ENCODE measurements around the gene IL22RA1.

The IL22RA1 gene

DNA sequence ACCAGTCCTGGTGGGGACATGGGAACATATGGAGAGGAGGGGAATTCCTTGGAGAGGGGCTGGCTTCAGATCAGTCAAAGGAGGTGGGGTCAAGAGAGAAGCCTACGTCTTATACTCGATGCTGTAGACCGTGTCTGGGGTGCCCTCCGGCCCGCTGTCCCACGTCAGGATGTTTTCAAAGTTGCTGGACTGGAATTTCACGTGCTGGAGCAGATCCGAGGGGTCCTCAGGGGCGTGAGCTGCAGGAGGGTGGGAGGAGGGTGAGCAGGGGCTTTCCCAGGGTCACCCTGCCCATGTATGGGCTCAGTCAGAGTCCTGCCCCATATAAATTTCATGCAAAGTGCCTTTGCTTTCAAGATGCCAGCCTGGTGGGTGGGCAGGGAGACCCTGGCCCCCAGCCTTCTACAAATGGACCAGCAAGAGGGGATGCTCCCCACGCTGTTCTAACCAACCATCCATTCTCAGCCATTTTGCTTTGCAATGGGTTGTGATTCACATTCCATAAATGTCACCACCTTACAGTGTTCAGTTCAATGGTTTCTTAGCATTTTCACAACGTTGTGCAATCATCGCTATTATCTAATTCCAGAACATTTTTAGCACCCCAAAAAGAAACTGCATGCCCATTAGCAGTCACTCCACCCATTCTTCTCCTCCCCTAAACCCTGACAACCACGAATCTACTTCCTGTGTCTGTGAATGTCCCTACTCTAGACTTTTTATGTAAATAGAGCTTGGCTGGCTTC is 4.3 kb downstream of the IL22RA1 start:
- TF ChIP-seq CEBPB (IDR thresholded peaks at IDR 0.05) = no peak
- TF ChIP-seq, protein P1, sequence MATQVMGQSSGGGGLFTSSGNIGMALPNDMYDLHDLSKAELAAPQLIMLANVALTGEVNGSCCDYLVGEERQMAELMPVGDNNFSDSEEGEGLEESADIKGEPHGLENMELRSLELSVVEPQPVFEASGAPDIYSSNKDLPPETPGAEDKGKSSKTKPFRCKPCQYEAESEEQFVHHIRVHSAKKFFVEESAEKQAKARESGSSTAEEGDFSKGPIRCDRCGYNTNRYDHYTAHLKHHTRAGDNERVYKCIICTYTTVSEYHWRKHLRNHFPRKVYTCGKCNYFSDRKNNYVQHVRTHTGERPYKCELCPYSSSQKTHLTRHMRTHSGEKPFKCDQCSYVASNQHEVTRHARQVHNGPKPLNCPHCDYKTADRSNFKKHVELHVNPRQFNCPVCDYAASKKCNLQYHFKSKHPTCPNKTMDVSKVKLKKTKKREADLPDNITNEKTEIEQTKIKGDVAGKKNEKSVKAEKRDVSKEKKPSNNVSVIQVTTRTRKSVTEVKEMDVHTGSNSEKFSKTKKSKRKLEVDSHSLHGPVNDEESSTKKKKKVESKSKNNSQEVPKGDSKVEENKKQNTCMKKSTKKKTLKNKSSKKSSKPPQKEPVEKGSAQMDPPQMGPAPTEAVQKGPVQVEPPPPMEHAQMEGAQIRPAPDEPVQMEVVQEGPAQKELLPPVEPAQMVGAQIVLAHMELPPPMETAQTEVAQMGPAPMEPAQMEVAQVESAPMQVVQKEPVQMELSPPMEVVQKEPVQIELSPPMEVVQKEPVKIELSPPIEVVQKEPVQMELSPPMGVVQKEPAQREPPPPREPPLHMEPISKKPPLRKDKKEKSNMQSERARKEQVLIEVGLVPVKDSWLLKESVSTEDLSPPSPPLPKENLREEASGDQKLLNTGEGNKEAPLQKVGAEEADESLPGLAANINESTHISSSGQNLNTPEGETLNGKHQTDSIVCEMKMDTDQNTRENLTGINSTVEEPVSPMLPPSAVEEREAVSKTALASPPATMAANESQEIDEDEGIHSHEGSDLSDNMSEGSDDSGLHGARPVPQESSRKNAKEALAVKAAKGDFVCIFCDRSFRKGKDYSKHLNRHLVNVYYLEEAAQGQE (IDR thresholded peaks at IDR 0.05; ENCODE audit: low read depth) = no peak
- TF ChIP-seq, protein P2, sequence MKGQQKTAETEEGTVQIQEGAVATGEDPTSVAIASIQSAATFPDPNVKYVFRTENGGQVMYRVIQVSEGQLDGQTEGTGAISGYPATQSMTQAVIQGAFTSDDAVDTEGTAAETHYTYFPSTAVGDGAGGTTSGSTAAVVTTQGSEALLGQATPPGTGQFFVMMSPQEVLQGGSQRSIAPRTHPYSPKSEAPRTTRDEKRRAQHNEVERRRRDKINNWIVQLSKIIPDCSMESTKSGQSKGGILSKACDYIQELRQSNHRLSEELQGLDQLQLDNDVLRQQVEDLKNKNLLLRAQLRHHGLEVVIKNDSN (IDR thresholded peaks at IDR 0.05) = no peak
- no peak for TF ChIP-seq YY1 (IDR thresholded peaks at IDR 0.05; ENCODE audit: low read depth)
- TF ChIP-seq FOXM1 (IDR thresholded peaks at IDR 0.05; ENCODE audit: borderline replicate concordance, low read depth) = no peak
- no peak for TF ChIP-seq TCF12 (IDR thresholded peaks at IDR 0.05; ENCODE audit: low read depth)
- TF ChIP-seq NFIC (IDR thresholded peaks at IDR 0.05) = no peak
- TF ChIP-seq CREB1 (IDR thresholded peaks at IDR 0.05; ENCODE audit: low read depth) = no peak
- no peak for TF ChIP-seq ZBTB7A (IDR thresholded peaks at IDR 0.05; ENCODE audit: low read depth)

DNA sequence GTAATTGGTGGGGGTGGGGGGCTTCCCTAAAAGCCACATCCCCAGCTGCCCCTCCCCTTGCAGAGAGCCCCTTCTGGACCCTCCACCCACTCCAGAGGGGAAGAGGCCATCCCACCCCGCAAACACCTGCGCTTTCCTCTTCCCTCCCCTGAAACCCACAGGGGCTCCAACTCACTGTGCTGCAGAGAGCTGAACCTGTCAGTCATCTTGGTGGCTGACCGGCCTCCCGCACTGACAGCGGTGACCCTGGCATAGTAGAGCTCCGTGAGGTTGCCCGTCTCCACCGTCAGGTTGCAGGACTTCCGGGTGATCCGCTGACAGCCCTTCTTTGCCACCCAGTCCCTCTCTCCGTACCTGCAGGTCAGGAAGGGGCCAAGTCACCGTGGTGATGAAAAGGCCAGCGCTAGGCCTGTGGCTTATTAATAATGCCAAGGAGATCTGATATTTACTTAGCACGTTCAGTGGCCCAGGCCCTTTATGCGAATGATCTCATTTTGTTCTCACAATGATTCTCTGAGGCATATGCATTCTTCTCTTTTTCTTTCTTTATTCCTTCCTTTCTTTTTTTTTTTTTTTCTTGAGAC is 5.9 kb downstream of the IL22RA1 start:
- TF ChIP-seq RAD21 (IDR thresholded peaks at IDR 0.05; ENCODE audit: low read depth) = no peak

DNA sequence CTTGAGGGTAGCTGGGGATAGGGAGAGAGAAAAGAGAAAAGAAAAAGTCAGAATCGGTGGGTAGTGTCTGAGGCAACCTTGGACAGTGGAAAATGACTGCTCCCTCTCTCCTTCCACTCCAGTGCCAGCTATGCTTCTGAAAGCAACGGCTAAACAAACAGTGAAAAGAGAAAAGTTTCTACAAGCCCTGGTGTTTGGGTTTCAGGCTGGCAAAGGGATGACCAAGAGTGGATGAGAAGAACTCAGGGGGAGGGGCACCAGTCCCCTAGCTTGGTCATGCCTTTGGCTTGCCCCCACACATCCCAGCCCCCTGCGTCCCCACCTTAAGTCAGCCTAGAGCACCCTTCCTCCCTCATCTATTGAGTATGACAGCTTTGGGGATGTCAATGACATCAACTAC is 8.6 kb downstream of the IL22RA1 start:
- TF ChIP-seq CEBPB (IDR thresholded peaks at IDR 0.05) = no peak
- TF ChIP-seq, protein P2 (IDR thresholded peaks at IDR 0.05) = no peak
- no peak for TF ChIP-seq YY1 (IDR thresholded peaks at IDR 0.05; ENCODE audit: low read depth)
- TF ChIP-seq CREB1 (IDR thresholded peaks at IDR 0.05; ENCODE audit: low read depth) = no peak
- TF ChIP-seq EGR1 (IDR thresholded peaks at IDR 0.05) = no peak
- no peak for TF ChIP-seq TEAD4 (IDR thresholded peaks at IDR 0.05)
- no peak for TF ChIP-seq TAF1 (IDR thresholded peaks at IDR 0.05; ENCODE audit: low read depth)
- no peak for TF ChIP-seq TCF12 (IDR thresholded peaks at IDR 0.05; ENCODE audit: low read depth)
- no peak for TF ChIP-seq NFIC (IDR thresholded peaks at IDR 0.05)
- TF ChIP-seq EP300 (IDR thresholded peaks at IDR 0.05; ENCODE audit: borderline replicate concordance) = no peak
- TF ChIP-seq ZBTB7A (IDR thresholded peaks at IDR 0.05; ENCODE audit: low read depth) = no peak
- TF ChIP-seq RAD21 (IDR thresholded peaks at IDR 0.05; ENCODE audit: low read depth) = no peak
- TF ChIP-seq, protein P3, sequence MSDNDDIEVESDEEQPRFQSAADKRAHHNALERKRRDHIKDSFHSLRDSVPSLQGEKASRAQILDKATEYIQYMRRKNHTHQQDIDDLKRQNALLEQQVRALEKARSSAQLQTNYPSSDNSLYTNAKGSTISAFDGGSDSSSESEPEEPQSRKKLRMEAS (IDR thresholded peaks at IDR 0.05) = no peak
- TF ChIP-seq, protein P1 (IDR thresholded peaks at IDR 0.05; ENCODE audit: low read depth) = no peak
- TF ChIP-seq FOXM1 (IDR thresholded peaks at IDR 0.05; ENCODE audit: borderline replicate concordance, low read depth) = no peak

DNA sequence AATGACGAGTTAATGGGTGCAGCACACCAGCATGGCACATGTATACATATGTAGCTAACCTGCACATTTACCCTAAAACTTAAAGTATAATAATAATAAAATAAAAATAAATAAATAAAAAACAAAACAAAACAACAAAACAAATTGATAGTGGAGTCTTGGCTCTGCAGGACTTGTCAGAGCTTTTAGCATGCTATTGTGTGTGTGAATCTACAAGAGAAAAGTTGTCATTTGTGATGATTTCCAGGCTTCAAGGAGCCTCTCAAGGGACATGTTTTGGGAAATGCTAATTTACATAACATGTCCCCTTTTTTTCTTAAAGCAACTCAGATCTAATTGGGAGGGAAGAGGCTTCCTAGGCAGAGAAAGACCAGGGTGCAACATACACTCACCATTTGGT is 9.1 kb downstream of the IL22RA1 start:
- no peak for TF ChIP-seq TEAD4 (IDR thresholded peaks at IDR 0.05)

DNA sequence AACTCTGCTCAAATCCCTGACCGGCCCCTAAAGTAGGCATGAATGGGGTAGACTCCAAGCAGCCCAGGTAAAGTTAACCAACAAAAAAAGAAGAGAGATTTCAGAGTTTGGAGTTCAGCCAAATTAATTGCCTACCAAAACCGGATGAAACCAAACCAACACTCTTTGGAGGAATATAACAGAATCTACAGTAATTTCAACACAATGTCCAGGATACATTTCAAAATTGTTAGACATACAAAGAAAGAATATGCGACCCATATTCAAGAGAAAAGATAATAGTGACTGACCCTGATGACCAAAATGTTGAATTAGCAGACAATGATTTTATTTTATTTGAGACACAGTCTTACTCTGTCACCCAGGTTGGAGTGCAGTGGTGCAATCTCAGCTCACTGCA is 12.6 kb downstream of the IL22RA1 start:
- TF ChIP-seq, protein P1 (IDR thresholded peaks at IDR 0.05; ENCODE audit: low read depth) = no peak
- TF ChIP-seq RAD21 (IDR thresholded peaks at IDR 0.05; ENCODE audit: low read depth) (no peak), ZBTB7A (IDR thresholded peaks at IDR 0.05; ENCODE audit: low read depth) (no peak), FOXM1 (IDR thresholded peaks at IDR 0.05; ENCODE audit: borderline replicate concordance, low read depth) (no peak), TAF1 (IDR thresholded peaks at IDR 0.05; ENCODE audit: low read depth) (no peak), EP300 (IDR thresholded peaks at IDR 0.05; ENCODE audit: borderline replicate concordance) (no peak), EGR1 (IDR thresholded peaks at IDR 0.05) (no peak), CEBPB (IDR thresholded peaks at IDR 0.05) (no peak), YY1 (IDR thresholded peaks at IDR 0.05; ENCODE audit: low read depth) (no peak), NFIC (IDR thresholded peaks at IDR 0.05) (no peak), TEAD4 (IDR thresholded peaks at IDR 0.05) (no peak), CREB1 (IDR thresholded peaks at IDR 0.05; ENCODE audit: low read depth) (no peak), TCF12 (IDR thresholded peaks at IDR 0.05; ENCODE audit: low read depth) (no peak)
- TF ChIP-seq, protein P2 (IDR thresholded peaks at IDR 0.05) = no peak
- TF ChIP-seq, protein P3 (IDR thresholded peaks at IDR 0.05) = no peak

All from Ishikawa (cell line).